NCI-H446 treated with DMSO at 0.1 percent for 48 hours (cell line): ENCODE measurements around the gene TMED8.
"Not testable (repeated sequence)": the region's sequence is repeated elsewhere in the genome, so short reads cannot be mapped to it uniquely, and the experiment has no call there.

ENCODE experiments used
- DNase-seq: peaks from one replicate; lab custom pipeline; 2025; lab: John Stamatoyannopoulos, UW

TMED8 gene

DNA sequence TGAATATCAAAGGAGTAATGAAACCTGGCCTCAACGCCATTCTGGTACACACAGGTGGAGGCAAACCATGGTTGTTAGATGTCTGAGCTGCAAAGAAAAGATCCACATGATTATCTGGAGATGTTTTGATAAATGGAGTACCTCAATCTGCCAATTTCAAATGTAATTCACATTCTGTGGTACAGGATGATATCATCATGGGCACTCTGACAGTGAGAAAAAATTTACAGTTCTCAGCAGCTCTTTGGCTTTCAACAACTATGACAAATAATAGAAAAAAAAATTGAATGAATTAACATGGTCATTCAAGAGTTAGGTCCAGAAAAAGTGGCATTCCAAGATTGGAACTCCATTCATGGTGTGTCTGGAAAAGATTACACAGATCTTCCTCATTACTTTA is 17.3 kb downstream of the TMED8 start:
- no peak for DNase-seq

DNA sequence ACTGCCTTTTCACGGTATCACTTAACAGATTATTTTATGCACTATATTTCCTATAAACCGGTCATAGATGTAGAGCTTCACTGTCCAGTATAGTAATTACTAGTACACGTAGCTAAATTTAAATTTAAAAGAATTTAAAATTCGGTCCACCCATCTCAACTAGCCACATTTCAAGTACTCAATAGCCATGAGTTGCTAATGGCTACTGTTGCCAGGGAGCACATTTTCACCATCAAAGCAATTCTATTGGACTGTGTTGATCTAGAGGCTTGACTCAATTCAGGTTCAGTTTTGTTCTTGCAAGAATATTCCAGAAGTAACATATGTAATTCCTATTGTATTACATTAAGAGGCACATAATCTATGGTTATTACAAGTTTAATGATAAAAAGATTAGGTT is 20.0 kb downstream of the TMED8 start:
- DNase-seq, result no peak

DNA sequence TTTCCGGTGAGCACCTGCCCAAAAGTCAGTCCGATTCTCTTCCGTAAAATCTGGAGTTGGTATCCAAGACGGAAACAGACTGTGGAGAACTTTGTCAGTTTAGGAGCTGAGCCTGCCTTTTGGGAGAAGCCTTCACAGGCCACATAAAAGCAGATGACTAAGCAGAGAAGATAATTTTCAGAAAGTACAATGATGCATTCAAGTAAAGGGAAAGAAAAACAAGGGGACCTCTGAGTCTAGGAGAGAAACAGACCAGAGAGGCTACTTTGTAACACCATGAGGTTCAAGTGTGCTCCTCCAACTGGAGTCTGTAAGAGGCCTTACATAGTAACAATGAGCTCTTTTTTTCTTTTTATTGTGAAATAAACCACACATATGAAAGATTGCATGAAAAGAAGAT is 21.1 kb downstream of the TMED8 start:
- DNase-seq, result no peak

DNA sequence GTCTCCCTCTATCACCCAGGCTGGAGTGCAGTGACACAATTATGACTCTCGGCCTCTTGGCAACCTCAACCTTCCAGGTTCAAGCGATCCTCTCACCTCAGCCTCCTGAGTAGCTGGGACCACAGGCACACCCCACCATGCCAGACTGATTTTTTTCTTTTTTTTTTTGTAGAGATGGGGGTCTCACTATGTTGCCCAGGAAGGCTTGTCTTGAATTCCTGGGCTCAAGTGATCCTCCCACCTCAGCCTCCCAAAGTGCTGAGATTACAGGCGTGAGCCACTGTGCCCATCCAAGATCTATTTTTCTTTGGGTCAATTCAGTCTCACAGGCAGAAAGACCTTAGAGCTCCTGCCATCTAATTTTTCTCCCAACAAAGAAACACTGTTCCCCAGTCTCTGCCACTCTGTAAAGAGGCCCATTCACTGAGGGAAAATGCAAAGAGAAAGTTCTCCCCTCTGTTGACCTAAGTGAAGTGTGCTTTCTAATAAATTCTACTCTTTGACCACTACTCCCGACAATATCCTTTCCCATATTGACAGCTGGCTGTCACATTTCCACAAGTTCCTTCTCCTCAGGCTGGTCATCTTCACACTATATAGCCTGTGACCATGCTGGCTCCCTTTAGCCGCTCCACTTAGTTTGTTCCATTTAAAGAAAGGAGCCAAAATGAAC is 23.3 kb downstream of the TMED8 start:
- no peak for DNase-seq

DNA sequence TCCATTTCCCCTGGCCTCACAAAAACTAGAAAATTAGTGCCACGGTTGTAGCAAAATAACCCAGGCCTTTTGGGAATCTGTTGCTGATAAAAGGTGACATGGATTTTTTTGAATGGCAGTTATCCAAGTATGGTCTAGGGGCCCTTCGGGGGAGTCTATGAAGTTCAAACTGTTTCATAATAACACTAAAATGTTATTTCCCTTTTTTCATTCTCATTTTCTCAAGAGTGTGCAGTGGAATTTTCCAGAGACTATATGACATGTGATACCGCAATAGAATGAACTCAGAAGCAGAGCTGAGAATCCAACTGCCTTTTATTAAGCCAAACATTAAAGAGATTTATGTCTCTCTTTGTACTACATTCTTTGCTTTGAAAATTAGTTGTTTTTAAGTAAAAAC is 29.1 kb downstream of the TMED8 start:
- no peak for DNase-seq

DNA sequence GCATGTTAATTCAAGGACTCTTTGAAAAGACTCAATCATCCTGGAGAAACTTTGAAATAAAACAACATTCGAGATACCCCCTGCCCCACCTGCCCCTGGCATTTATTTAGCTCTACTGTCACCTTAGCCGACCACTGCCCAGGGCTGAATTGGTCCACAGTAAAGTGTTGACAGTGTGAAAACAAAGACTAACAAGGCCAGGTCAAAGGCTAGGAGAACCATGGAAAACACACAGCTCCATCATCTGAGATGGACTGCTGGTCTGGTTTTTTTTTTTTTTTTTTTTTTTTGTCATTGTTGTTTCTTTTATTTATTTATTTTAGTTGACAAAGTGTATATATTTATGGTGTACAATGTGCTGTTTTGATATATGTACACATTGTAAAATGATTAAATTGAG is 30.4 kb downstream of the TMED8 start:
- DNase-seq, result no peak

DNA sequence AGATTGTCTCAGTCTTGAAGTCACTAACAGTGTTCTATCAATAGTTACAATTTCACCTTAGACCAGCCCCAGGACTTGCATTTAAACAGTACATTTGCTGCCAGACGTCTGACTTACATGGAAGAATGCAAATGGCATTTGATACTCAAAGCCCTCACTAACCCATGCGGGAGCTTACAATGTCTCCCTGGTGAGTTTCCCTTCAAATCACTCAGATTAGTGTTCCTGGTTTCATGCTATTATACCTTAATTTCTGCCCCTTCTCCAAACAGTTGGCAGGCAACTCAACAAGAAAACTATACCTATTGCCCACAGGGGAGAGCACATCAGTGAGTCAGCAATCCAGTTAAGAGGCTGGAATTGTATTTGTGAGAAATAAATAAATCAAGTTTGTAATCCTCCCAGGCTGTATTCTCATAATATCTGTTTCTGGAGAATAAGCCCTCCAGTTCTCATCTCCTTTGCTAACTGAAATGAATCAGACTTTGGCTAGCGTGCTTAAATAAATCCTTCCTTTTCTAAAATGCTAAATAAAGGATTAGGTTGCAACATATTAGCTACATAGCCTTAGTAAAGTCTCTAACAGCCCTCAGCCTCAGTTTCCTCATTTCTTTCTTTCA is 32.4 kb downstream of the TMED8 start:
- DNase-seq, result no peak

DNA sequence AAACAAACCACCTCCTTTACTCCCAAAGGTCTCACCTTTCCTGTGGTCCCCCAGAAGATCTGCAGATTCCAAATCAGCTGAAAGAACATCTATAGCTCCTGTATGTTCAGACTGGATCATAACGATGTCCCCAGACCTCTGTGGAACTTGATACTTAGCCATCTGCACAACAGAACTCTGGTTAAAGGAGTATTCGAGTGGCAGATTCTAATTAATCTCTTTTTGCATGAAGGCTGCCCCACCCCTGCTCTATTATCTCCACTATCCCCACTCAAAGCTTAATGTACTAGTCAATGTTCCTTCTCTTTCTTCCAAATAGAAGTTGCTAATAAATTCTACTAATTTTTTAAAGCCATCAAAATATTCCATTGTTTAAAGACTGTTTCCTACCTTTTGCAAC is 33.2 kb downstream of the TMED8 start:
- no peak for DNase-seq

DNA sequence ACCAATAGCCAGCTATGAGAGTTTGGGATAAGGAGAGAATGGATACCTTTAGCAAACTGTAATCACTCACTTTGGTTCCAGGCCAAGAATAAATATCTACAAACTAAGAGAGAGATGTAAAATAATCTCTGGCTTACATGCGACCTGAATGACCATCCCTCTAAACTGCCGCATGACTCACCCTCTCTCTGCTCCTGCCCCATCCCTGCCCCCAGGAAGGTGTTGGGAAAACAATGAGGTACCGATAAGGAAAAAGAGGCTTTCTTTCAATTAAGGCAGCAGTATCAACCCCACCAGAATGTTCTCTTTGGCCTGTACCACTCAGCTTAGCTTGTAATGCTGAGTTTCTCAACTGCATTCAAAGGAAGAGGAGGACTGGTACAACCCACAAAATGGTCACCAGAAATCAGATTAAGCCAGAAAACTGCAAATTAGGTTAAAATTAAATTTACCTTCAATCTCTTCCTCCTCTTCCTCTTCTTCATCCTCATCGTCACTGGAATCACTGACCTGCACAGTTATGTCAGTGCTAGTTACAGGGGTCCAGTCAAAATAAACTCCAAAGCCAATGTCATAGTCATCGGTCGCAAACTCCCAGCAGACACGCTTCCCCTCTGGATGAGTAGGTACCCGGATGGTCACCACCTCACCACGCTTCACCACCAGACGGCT is 34.0 kb downstream of the TMED8 start:
- DNase-seq, result no peak

DNA sequence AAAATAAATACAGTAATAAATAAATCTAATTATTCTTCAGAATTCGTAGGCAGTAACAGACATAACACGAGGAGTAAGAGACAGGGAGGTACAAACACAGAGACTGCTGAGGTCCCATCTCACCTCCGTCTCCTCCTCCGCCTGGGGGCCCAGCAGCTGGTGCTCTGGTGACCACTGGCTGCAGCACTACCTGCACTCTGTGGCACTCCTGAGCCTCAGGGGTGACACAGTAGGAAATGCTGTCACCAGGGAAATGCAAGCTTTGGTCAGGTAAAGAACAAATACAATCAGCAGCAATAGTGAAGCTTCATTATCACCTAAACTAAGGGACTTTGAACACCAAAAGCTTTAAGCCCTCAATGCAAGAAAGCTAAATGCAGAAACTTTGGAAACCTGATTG is 36.5 kb downstream of the TMED8 start:
- no peak for DNase-seq

DNA sequence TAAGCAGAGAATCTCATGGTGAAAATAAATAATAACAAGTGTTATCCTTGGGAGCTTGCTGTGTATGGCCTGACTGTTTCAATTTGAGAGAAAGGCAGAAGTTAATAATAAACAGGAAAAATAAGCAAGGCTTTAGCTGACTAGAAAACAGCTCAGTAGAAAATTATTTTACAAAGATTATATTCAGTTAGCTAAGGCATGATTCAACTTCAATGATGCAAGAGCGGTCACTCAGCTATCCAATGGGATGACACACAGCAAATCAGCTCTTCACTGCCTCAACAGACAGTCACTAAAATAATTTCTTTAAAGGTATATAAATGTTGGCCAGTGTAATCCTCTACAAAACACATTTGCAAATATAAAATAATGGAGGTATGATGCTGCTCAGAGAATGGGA is 37.5 kb downstream of the TMED8 start:
- DNase-seq, result no peak

DNA sequence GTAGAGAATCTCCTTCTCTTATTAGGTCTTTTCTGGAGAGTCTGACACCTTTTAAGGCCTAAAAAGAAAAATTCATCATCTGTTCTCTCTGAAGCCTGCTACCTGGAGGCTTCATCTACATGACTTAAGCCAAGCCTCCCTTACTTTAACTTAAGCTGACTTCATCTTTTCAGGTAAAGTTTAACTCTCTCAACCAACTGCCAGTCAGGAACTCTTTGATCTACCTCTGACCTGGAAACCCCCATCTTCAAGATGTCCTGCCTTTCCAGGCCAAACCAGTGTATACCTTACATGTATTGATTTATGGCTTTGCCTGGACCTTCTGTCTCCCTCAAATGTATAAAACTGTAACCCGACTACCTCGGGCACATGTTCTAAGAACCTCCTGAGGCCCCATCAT is 38.6 kb downstream of the TMED8 start:
- DNase-seq, result no peak

DNA sequence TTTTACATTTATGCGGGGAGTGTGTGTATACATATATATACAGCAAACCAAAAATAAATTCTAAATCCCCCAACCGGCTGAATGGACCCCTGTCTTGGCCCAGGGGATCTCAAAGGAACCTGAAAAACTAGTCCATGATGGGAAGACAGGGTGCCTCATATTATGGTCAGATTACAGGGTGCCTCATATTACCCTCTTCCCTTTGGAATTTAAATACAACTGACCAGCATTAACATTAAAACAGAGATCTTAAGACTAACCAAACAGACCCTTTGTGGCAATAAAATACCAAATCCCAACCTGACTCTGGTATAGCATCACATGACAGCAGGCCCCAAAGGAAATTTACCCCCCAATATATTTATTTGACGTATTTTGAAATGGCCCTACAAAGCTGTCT is 39.0 kb downstream of the TMED8 start:
- no peak for DNase-seq

DNA sequence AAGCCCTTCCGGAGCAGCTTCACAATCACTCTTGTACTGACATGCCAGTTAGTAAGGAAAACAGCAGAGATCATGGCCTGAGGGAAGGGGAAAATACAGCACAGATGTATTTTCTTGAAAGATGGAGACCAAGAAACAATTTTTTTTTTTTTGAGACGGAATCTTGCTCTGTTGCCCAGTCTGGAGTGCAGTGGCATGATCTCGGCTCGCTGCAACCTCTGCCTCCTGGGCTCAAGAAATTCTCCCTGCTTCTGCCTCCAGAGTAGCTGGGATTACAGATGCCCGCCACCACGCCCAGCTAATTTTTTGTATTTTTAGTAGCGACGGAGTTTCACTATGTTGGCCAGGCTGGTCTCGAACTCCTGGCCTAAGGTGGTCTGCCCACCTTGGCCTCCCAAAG is 39.6 kb downstream of the TMED8 start:
- DNase-seq, result not testable (repeated sequence)

DNA sequence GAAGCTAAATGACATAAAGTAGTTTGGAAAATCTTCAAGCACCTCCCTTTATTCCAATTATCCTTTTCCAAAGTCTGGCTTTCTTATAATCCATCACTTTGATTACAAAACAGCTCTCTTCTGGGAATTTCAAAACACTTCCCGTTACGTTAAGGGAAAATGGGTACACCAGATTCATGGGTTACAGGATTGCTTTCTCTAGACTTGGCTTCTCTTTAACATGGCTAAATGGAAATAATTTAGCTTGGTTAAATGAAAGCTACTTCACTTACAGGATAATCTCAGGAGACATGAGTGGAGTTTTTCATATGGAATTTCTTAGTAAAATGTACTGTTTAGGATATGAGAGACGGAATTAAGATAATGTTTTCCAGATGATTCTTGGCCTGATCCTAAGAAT is 41.3 kb downstream of the TMED8 start:
- DNase-seq, result no peak

DNA sequence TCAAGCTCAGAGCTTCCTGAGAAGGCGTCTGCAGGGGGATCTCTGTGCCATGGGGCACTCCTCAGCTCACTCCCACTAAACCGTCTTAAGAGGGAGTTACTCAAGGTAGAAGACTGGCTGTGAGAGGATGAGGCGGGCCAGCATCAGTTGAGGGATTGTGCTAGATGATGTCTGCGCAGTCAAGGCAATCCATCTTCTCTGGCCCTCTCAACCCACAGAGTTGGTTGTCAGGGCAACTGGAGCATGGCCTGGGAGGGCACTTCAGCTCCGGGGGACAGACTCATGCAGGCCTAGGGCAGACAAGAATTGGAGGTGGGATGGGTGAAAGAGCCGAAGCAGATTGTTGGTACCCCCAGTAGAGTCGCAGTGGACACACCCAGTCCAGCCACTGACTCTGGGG is 47.0 kb downstream of the TMED8 start:
- no peak for DNase-seq

DNA sequence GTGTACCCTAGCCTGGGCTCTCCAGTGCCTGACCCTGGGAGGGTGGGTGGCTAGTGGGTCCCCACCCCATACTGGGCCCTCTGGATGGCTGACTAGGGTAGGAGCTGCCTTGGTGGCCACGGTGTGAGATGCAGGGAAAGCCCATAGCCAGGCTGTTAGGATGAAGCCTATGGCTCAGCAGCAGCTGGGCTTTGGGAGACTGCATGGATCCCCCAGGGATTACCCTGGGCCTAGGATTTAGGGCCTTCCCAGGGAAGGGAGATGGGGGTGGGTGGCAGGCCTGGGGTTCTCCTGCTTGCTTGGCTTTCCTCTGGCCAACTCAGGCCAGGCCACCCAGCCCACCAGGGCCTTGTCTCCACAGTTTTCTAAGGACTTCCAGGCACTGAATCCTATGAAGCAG is 49.8 kb downstream of the TMED8 start:
- DNase-seq, result no peak

DNA sequence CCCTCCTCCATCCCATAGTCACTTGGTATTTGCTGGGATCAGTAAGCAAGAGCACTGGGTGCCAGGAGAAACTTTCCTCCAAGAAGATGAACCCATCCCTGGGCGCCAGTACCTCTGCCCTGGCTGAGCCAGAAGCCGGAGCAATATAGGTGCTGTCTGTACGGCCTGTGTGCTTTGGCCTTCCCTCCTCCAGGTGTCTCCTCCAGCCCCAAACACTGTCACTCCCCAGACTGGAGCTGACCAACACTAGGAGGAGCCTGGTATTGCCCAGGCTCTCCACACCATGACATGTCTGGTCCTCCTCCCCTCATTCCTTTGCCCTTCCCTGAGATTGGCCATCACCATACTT is 51.2 kb downstream of the TMED8 start:
- DNase-seq, result no peak

DNA sequence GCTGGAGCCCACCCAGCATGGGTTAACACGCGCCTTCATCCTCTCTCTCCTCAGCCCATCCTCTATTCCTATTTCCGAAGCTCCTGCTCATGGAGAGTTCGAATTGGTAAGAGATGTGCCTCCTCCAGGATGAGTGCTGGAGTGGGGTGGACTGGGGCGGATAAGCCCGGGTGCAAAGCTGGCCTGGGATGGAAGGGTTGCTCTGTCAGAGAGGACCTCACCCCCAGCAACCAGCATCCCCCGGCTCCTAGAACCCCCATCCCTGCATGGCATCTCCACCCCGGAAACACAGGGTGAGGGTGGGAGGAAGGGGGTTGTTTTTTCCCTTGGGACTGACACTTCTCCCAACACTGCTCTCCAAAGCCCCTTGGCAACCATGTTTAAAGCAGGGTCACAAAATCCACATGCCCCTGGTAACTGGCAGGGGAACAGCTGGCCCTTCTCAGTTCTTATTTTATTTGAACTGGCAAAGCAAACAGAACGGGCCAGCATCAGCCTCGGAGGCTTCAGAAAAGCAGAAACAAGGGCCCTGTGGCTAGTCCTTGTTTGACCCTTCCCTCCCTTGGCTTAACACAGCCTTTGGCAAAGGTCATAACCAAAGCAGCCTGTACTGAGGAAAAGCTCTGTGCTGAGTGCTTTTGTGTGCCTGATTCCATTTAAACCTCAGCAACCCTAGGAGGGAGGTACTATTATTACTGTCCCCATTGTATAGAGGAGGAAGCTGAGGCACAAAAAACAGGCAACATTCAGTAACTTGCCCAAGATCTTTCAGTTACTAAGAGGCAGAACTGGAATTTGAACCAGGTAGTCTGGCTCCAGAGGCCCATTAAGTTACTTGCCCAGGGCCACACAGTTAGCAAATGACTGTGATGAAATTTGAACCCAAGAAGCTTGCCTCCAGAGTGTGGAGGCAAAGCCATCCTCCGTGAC is 51.8 kb downstream of the TMED8 start:
- DNase-seq, result no peak

DNA sequence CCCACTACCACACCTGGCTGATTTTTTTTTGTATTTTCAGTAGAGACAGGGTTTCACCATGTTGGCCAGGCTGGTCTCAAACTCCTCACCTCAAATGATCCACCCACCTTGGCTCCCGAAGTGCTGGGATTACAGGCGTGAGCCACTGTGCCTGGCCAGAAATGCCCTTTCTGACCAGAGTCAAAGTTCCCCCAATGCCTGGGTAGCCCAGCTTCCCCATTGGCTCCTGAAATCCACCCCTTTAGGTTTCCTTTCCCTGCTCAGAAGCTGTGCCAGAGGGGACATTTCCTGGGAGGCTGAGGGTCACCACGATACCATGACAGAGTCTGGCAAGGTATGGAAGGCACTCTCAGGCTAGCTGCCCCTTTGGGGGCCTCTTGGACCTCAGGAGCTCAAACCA is 52.6 kb downstream of the TMED8 start:
- no peak for DNase-seq

DNA sequence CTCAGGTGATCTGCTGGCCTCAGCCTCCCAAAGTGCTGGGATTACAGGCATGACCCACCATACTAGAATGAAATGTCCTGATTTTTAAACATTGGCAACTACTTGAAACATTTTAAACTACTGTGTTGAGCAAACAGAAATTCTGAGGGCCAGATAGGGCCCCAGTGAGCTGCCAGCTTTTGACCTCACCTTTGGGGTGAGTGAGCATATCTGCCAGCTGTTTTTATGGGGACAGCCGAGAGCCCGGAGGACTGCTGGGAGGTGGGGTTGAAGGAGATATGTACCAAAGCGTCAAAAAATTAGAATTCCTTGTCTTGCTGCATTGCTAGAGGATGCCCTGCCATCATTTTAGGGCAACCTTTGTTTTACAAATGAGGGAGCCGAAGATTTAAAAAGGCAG is 53.3 kb downstream of the TMED8 start:
- DNase-seq, result no peak

DNA sequence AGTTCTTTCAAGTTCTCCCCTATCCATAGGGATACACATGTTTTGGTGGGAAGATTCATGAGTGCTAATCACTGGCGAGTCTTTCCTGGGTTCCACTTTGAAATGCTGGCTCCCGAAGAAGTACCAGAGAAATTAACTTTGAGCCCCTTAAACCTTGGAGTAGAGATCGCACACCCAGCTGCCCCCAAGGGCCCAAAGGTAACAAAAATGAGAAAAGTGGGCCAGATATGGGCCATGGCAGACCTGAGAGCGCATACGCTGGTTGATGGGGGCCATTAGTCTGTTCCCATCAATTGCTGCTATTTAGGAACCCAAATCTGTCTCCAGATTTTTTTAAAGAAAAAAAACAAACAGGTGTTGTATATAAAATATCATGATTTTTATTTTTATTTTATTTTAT is 53.9 kb downstream of the TMED8 start:
- DNase-seq, result no peak
